Thyroid gland (tissue), 4 donors: ENCODE data around the gene UBE2Q2. TPM values are rescaled to one million over a fixed set of nuclear protein-coding genes. Genes with fewer than 3 reads are reported as not detected.
"Not testable (repeated sequence)": the region's sequence is repeated elsewhere in the genome, so short reads cannot be mapped to it uniquely, and the experiment has no call there.

Experiments used
- DNase-seq, 2 donors: peaks; one replicate each; pipeline ENCODE4 v3.0.0-alpha.2; 2019
- H3K27ac ChIP-seq, 3 donors: fragments of 200-600 bp; sonication (generic); 1 replicate in 2 of 3; 2 replicates in 1 of 3; pipeline ENCODE4 v1.5.1; 2016 to 2019; ENCODE audit warnings: mild to moderate bottlenecking in 1 of 3, moderate library complexity in 1 of 3
- H3K27me3 ChIP-seq: fragments of 200-600 bp; sonication (generic); one replicate; pipeline ENCODE4 v1.5.1; 2019
- H3K36me3 ChIP-seq, 2 donors: fragments of 200-600 bp; sonication (generic); one replicate each; pipeline ENCODE4 v1.5.1; 2016 to 2019
- H3K4me1 ChIP-seq, 2 donors: fragments of 200-600 bp; sonication (generic); one replicate each; pipeline ENCODE4 v1.5.1; 2017 to 2019
- H3K4me3 ChIP-seq, 3 donors: fragments of 200-600 bp; sonication (generic); replicated peaks in 1 of 3; 1 replicate in 2 of 3; 2 replicates in 1 of 3; pipeline ENCODE4 v1.5.1; 2016; ENCODE audit warnings: mild to moderate bottlenecking in 1 of 3
- H3K9me3 ChIP-seq: fragments of 200-600 bp; sonication (generic); one replicate; pipeline ENCODE4 v1.5.1; 2017
- POLR2A ChIP-seq, 2 donors: fragments of 450-650 bp; IDR thresholded peaks; one replicate each; pipeline ENCODE4 v1.6.1; 2017; ENCODE audit warnings: antibody characterized with exemption in 2 of 2, mild to moderate bottlenecking in 2 of 2, moderate library complexity in 1 of 2
- WGBS, 2 donors: methylation state at CpG; one replicate each; pipeline ENCODE4 v1.1.5; 2017; 5-methylcytosine and 5-hydroxymethylcytosine counted together
- intact Hi-C: fragments of 100-400 bp; cut with DNase I; formaldehyde crosslinking; loops from one replicate; pipeline ENCODE4 v1.15.1; 2023
- total RNA-seq, 4 donors: library from RNA; depleted of rRNA; stranded (reverse); fragments of >200 nt; gene quantifications; one replicate each; pipeline ENCODE4 v1.2.3, GENCODE V29; 2016
- TF ChIP-seq, protein P1 (sequence below), 6 experiments: fragments of 200-600 bp in 3 of 6; fragments of 450-650 bp in 3 of 6; sonication (generic) in 3 of 6; IDR thresholded peaks; one replicate each; pipeline ENCODE4 v1.5.1; 2016 to 2019; ENCODE audit warnings: antibody characterized with exemption in 6 of 6, mild to moderate bottlenecking in 2 of 6, inconsistent platforms in 1 of 6, moderate library complexity in 1 of 6

Gene UBE2Q2
- total RNA-seq, 4 donors from 2014 or later, result 35.8 to 52.3 (median 44.9) TPM

DNA sequence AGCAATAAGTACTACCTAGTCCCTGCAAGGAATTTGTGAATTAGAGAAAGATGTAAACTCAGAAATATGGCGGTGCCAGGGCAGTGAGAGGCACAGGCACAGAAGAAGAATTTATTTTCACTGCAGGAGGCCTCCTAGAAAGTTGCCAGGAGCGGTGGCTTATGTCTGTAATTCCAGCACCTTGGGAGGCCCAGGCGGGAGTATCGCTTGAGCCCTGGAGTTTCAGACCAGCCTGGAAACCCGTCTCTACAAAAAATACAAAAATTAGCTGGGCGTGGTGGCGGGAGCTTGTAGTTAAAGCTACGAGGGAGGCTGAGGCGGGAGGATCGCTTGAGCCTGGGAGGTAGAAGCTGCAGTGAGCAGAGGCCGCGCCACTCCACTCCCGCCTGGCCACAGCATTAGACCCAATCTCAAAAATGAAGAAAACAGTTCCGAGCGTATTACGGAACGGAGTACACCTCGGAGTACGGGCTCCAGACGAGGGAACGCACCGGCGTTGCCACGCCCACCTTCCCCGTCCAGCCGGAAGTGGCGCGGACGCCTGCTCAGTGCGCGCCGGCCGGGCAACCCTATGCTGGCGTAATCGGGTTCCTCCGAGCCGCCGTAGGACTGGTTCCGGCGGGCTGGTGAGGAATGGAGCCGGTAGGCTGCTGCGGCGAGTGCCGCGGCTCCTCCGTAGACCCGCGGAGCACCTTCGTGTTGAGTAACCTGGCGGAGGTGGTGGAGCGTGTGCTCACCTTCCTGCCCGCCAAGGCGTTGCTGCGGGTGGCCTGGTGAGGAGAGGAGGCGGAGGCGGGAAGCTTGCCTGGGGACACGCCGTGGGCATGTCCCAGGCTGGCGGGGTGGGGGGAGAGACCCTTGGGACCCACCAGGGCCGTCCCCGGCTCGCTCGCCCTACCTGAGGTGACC, 60.3 kb downstream of the UBE2Q2 start, which contains the start of gene FBXO22:
FBXO22 (plus strand) TSS at position 548 of the 909 bp plus-strand sequence; CDS start at position 634, 86 bp downstream.
- TF ChIP-seq, protein P1, sequence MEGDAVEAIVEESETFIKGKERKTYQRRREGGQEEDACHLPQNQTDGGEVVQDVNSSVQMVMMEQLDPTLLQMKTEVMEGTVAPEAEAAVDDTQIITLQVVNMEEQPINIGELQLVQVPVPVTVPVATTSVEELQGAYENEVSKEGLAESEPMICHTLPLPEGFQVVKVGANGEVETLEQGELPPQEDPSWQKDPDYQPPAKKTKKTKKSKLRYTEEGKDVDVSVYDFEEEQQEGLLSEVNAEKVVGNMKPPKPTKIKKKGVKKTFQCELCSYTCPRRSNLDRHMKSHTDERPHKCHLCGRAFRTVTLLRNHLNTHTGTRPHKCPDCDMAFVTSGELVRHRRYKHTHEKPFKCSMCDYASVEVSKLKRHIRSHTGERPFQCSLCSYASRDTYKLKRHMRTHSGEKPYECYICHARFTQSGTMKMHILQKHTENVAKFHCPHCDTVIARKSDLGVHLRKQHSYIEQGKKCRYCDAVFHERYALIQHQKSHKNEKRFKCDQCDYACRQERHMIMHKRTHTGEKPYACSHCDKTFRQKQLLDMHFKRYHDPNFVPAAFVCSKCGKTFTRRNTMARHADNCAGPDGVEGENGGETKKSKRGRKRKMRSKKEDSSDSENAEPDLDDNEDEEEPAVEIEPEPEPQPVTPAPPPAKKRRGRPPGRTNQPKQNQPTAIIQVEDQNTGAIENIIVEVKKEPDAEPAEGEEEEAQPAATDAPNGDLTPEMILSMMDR (IDR thresholded peaks at IDR 0.05), result no peak
- TF ChIP-seq POLR2A (IDR thresholded peaks at IDR 0.05), result peak in 1 of 2 donors; percentile 76
- intact Hi-C loops, result loop anchor here (5.0 kb wide), 1 partner anchor 51 kb away; no protein-coding TSS in a partner anchor
- H3K36me3 ChIP-seq, result no peaks in the 10 kb centered on the region
- peaks cover 0 to 11% of the 10 kb centered on the region in 2 donors for H3K4me1 ChIP-seq
- no peaks in the 10 kb centered on the region for H3K27me3 ChIP-seq
- no peaks in the 10 kb centered on the region for H3K9me3 ChIP-seq
- 3 to 7% methylated on average over 18 to 43 of the region's 63 CpGs for WGBS, 2 donors
- DNase-seq, result peak; percentile 93 to 94
- peak within 1 kb of the TSS; percentile 54 to 86 (median 66) for H3K4me3 ChIP-seq
- peak within 1 kb of the TSS; percentile 42 to 68 (median 63) for H3K27ac ChIP-seq

DNA sequence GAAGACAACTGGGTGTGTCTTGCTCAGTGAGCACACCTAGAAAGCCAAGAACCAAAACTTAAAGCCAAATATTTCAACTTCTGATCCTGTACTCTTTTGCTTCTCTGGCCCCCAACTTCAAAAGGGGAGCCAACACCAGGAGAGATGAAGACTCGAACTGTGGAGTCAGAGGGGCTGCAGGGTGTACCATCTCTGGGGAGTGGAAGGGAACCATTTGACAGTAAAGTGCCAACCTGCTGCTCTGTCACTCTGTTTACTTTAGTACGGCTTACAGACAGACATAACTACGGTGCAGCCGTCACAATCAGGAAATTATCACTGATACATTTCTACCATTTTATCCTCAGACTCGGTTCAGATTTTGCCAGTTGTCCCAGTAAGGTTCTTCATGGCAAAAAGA, 62.0 kb downstream of the UBE2Q2 start:
- WGBS, 2 donors, result 92 to 97% methylated on average over 5 of the region's 5 CpGs
- H3K9me3 ChIP-seq, result no peaks in the 10 kb centered on the region
- TF ChIP-seq POLR2A (IDR thresholded peaks at IDR 0.05), result no peak
- TF ChIP-seq, protein P1 (IDR thresholded peaks at IDR 0.05), result no peak
- intact Hi-C loops, result no loop called here
- no peak overlapping the region for H3K27ac ChIP-seq
- no peak overlapping the region for H3K4me3 ChIP-seq
- no peaks in the 10 kb centered on the region for H3K27me3 ChIP-seq
- H3K4me1 ChIP-seq, result peaks cover 0 to 11% of the 10 kb centered on the region in 2 donors
- DNase-seq, result no peak
- H3K36me3 ChIP-seq, result no peaks in the 10 kb centered on the region

DNA sequence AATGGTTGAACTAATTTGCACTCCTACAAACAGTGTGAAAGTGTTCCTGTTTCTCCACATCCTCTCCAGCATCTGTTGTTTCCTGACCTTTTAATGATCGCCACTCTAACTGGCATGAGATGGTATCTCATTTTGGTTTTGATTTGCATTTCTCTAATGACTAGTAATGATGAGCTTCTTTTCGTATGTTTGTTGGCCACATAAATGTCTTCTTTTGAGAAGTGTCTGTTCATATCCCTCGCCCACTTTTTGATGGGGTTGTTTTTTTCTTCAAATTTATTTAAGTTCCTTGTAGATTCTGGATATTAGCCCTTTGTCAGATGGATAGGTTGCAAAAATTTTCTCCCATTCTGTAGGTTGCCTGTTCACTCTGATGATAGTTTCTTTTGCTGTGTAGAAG, 67.1 kb downstream of the UBE2Q2 start:
- DNase-seq, intact Hi-C loops, H3K4me1 ChIP-seq, H3K4me3 ChIP-seq, H3K36me3 ChIP-seq, H3K27me3 ChIP-seq, H3K27ac ChIP-seq, H3K9me3 ChIP-seq: not testable (repeated sequence)
- 97 to 98% methylated on average over 3 of the region's 3 CpGs for WGBS, 2 donors

DNA sequence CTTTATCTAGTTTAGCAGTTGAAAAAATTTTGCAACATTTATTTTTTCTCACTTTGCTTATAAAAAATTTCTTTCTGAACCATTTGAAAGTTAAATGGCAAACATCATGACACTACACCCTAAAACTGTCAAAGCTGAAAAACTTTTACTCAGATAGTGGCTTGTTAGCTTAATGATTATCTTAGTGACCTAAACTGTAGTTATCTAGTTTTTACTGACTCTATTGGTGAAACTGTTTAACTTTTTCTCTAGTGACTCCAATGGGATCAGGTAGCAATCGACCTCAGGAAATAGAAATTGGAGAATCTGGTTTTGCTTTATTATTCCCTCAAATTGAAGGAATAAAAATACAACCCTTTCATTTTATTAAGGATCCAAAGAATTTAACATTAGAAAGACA, 73.7 kb downstream of the UBE2Q2 start:
- WGBS, 2 donors, result 94 to 96% methylated on average over 1 of the region's 1 CpG
- H3K27ac ChIP-seq, result no peak overlapping the region
- no peak overlapping the region for H3K4me3 ChIP-seq
- H3K4me1 ChIP-seq, result no peaks in the 10 kb centered on the region
- no peak for TF ChIP-seq POLR2A (IDR thresholded peaks at IDR 0.05)
- TF ChIP-seq, protein P1 (IDR thresholded peaks at IDR 0.05), result no peak
- DNase-seq, result no peak
- no peaks in the 10 kb centered on the region for H3K27me3 ChIP-seq
- intact Hi-C loops, result no loop called here
- no peaks in the 10 kb centered on the region for H3K9me3 ChIP-seq
- peaks cover 0 to 4% of the 10 kb centered on the region in 2 donors for H3K36me3 ChIP-seq

DNA sequence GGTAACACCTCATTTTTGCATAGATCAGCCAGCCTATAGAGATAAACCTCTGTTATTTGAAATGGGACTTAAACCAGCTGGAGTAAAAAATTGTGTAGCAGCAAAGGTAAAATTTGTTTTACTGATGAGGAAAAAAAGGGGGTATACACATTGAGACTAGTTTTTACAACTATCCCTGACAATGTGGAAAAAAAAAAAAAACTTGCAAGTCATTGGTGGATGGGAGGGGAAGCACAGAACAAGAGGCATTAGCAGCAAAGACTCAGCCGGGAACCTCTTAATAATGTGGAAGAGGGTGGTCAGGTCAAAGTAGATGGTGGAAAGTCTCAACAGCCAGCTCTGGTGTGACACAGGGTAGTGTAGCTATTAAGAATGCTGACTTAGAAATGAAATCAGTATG, 74.9 kb downstream of the UBE2Q2 start:
- 93 to 95% methylated on average over 1 of the region's 1 CpG for WGBS, 2 donors
- H3K36me3 ChIP-seq, result peaks cover 0 to 4% of the 10 kb centered on the region in 2 donors
- TF ChIP-seq, protein P1 (IDR thresholded peaks at IDR 0.05), result no peak
- no peak for TF ChIP-seq POLR2A (IDR thresholded peaks at IDR 0.05)
- no peaks in the 10 kb centered on the region for H3K27me3 ChIP-seq
- peaks cover 0 to 6% of the 10 kb centered on the region in 2 donors for H3K4me1 ChIP-seq
- DNase-seq, result no peak
- no peak overlapping the region for H3K4me3 ChIP-seq
- no peak overlapping the region for H3K27ac ChIP-seq
- intact Hi-C loops, result no loop called here
- H3K9me3 ChIP-seq, result no peaks in the 10 kb centered on the region
